Measurements from ENCODE around the gene LCN1. TPM values are rescaled to one million over a fixed set of nuclear protein-coding genes. Genes with fewer than 3 reads are reported as not detected.

LCN1 gene
- polyA plus RNA-seq, 1 donor from 2014 or later, result not detected

DNA sequence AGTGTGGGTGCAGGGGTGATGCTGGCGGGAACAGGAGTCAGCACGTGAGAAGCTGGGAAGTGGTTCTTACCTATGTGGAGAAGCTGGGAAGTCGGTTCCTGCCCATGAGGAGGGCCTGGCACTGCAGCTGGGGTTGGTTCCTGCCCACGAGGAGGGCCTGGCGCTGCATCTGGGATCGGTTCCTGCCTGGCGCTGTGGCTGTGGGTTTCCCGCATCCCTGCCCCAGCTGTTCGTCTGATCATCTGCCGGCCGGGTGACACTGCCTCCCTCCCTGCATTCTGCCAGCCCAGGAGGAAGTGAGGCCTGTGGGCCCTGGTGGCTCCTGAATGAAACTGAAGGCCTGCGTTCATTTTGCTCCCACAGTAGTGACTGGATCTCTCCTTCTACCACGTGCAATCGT is 29.8 kb downstream of the LCN1 start:
- Histone ChIP-seq H3K9me2 (ENCODE audit: insufficient read depth, low read length) (no peaks in the 10 kb centered on the region), H3K9ac (ENCODE audit: low read length) (no peak overlapping the region), H3K36me3 (ENCODE audit: insufficient read depth, low read length) (no peaks in the 10 kb centered on the region), H4K20me1 (ENCODE audit: insufficient read depth) (no peaks in the 10 kb centered on the region), H3K4me2 (ENCODE audit: low read length) (no peak overlapping the region), H3K9me3 (ENCODE audit: low read length) (no peaks in the 10 kb centered on the region), H2AFZ (ENCODE audit: low read depth, low read length) (no peak overlapping the region), H3K27me3 (ENCODE audit: insufficient read depth, low read depth, low read length) (no peaks in the 10 kb centered on the region), H3K4me3 (ENCODE audit: low read length) (no peak overlapping the region), H3K27ac (ENCODE audit: low read length) (no peak overlapping the region), H3K79me2 (replicated peaks; ENCODE audit: insufficient read depth, low read length) (no peaks in the 10 kb centered on the region), H3F3A (ENCODE audit: insufficient read depth, low read length, poor library complexity, severe bottlenecking) (no peaks in the 10 kb centered on the region)
- TF ChIP-seq SMC3 (conservative IDR thresholded peaks at IDR 0.05; ENCODE audit: poor library complexity) (no peak), TAF1 (IDR thresholded peaks at IDR 0.05; ENCODE audit: low read depth) (no peak), EP300 (conservative IDR thresholded peaks at IDR 0.05; ENCODE audit: poor library complexity, severe bottlenecking) (no peak), MXI1 (conservative IDR thresholded peaks at IDR 0.05; ENCODE audit: poor library complexity, severe bottlenecking) (no peak), EZH2 (IDR thresholded peaks at IDR 0.05; ENCODE audit: borderline replicate concordance, insufficient read depth, low read length, poor library complexity, severe bottlenecking) (no peak), POLR2AphosphoS5 (IDR thresholded peaks at IDR 0.05) (no peak), RAD21 (conservative IDR thresholded peaks at IDR 0.05) (no peak)
- TF ChIP-seq, protein P1, sequence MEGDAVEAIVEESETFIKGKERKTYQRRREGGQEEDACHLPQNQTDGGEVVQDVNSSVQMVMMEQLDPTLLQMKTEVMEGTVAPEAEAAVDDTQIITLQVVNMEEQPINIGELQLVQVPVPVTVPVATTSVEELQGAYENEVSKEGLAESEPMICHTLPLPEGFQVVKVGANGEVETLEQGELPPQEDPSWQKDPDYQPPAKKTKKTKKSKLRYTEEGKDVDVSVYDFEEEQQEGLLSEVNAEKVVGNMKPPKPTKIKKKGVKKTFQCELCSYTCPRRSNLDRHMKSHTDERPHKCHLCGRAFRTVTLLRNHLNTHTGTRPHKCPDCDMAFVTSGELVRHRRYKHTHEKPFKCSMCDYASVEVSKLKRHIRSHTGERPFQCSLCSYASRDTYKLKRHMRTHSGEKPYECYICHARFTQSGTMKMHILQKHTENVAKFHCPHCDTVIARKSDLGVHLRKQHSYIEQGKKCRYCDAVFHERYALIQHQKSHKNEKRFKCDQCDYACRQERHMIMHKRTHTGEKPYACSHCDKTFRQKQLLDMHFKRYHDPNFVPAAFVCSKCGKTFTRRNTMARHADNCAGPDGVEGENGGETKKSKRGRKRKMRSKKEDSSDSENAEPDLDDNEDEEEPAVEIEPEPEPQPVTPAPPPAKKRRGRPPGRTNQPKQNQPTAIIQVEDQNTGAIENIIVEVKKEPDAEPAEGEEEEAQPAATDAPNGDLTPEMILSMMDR (IDR thresholded peaks at IDR 0.05; ENCODE audit: poor library complexity, severe bottlenecking), result no peak
- TF ChIP-seq, protein P2, sequence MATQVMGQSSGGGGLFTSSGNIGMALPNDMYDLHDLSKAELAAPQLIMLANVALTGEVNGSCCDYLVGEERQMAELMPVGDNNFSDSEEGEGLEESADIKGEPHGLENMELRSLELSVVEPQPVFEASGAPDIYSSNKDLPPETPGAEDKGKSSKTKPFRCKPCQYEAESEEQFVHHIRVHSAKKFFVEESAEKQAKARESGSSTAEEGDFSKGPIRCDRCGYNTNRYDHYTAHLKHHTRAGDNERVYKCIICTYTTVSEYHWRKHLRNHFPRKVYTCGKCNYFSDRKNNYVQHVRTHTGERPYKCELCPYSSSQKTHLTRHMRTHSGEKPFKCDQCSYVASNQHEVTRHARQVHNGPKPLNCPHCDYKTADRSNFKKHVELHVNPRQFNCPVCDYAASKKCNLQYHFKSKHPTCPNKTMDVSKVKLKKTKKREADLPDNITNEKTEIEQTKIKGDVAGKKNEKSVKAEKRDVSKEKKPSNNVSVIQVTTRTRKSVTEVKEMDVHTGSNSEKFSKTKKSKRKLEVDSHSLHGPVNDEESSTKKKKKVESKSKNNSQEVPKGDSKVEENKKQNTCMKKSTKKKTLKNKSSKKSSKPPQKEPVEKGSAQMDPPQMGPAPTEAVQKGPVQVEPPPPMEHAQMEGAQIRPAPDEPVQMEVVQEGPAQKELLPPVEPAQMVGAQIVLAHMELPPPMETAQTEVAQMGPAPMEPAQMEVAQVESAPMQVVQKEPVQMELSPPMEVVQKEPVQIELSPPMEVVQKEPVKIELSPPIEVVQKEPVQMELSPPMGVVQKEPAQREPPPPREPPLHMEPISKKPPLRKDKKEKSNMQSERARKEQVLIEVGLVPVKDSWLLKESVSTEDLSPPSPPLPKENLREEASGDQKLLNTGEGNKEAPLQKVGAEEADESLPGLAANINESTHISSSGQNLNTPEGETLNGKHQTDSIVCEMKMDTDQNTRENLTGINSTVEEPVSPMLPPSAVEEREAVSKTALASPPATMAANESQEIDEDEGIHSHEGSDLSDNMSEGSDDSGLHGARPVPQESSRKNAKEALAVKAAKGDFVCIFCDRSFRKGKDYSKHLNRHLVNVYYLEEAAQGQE (IDR thresholded peaks at IDR 0.05; ENCODE audit: borderline replicate concordance), result no peak

DNA sequence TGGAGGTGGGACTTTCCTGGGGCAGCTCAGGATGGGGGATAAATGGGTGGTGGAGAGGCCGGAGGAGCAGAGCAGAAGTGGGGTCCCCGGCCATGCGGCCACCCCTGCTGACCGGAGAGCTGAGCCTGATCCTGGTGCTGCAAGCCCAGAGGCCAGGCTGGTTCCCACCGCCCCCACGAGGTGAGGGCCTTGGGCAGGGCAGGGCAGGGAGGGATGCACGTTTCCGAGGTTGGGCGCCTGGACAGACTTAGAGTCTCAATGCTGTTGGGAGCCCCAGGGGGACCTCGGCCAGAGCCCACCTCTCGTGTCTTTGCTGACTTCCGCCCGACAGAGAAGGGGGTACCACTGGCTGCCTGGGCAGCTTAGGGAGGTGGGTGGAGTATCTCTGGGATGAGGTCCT is 30.2 kb downstream of the LCN1 start:
- Histone ChIP-seq H4K20me1 (ENCODE audit: insufficient read depth) (no peaks in the 10 kb centered on the region), H3K27ac (ENCODE audit: low read length) (no peak overlapping the region), H3K9me2 (ENCODE audit: insufficient read depth, low read length) (no peaks in the 10 kb centered on the region), H2AFZ (ENCODE audit: low read depth, low read length) (no peak overlapping the region), H3K4me2 (ENCODE audit: low read length) (no peak overlapping the region), H3K36me3 (ENCODE audit: insufficient read depth, low read length) (no peaks in the 10 kb centered on the region), H3K79me2 (replicated peaks; ENCODE audit: insufficient read depth, low read length) (no peaks in the 10 kb centered on the region), H3F3A (ENCODE audit: insufficient read depth, low read length, poor library complexity, severe bottlenecking) (no peaks in the 10 kb centered on the region), H3K4me3 (ENCODE audit: low read length) (no peak overlapping the region), H3K27me3 (ENCODE audit: insufficient read depth, low read depth, low read length) (no peaks in the 10 kb centered on the region), H3K9me3 (ENCODE audit: low read length) (no peaks in the 10 kb centered on the region), H3K9ac (ENCODE audit: low read length) (no peak overlapping the region)
- TF ChIP-seq, protein P1 (IDR thresholded peaks at IDR 0.05; ENCODE audit: poor library complexity, severe bottlenecking), result no peak
- TF ChIP-seq TAF1 (IDR thresholded peaks at IDR 0.05; ENCODE audit: low read depth) (no peak), MXI1 (conservative IDR thresholded peaks at IDR 0.05; ENCODE audit: poor library complexity, severe bottlenecking) (no peak), RAD21 (conservative IDR thresholded peaks at IDR 0.05) (no peak), SMC3 (conservative IDR thresholded peaks at IDR 0.05; ENCODE audit: poor library complexity) (no peak), EP300 (conservative IDR thresholded peaks at IDR 0.05; ENCODE audit: poor library complexity, severe bottlenecking) (no peak), EZH2 (IDR thresholded peaks at IDR 0.05; ENCODE audit: borderline replicate concordance, insufficient read depth, low read length, poor library complexity, severe bottlenecking) (no peak), POLR2AphosphoS5 (IDR thresholded peaks at IDR 0.05) (no peak)
- TF ChIP-seq, protein P2 (IDR thresholded peaks at IDR 0.05; ENCODE audit: borderline replicate concordance), result no peak

All from neural cell (in vitro differentiated cells).